NCI-H2107 (cell line): ENCODE data around the gene ZNF30.
"Not testable (repeated sequence)": the region's sequence is repeated elsewhere in the genome, so short reads cannot be mapped to it uniquely, and the experiment has no call there.

Experiments used
- DNase-seq: peaks from one replicate; lab custom pipeline; 2025; lab: John Stamatoyannopoulos, UW

Gene ZNF30

DNA sequence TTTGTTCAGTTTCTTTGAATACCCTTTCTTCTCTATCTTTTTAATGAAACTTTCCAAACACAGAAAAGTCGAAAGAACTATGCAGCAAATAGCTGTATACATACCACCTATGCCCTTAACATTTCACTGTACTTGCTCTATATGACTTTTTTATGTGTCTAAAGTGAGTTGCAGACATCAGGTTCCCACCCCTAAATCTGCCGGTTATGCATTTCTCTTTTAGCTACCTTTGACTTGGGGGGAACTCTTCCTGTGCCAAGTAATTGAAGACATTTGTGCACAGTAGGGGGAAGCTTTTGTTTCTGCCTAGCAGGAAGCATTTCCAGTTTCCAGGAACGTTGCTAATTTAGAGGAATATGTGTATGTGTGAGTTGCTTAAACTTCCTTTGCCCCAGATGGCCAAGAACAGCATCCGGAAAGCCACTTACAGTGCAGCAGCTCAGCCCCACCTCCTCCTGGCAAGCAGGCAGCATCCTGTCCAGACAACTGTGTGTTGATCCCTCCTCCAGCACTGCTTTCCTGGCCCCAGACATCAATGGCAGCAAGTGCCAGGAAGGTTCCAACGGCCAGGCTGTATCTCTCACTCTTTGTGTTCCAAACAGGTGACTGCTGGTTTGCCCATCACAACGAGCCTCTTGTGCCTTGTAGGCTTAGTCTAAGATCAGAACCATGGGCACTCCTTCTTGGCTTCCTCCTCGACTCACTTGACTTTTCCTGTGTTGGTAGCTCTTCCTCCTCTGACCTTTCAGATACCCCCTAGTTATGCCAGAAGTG, 58.7 kb downstream of the ZNF30 start:
- DNase-seq = no peak

DNA sequence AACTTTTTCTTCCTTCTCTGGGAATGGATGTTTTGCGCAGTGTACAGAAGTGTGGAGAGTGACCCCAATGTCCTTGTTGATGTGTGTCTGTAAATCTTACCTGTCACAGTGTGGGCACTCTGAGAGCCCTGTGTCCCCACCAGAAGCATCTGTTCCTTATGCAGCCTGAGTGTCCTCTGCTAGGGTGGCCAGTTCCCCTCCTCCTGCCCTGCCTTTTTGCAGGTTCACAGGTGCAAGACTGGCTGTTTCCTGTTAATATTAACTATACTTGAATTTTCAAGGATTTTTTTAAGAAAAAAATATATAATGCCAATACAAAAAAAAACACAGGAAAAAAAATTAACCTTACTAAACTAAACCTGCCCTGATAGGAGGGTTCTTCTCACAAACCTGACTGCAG, 61.4 kb downstream of the ZNF30 start:
- no peak for DNase-seq

DNA sequence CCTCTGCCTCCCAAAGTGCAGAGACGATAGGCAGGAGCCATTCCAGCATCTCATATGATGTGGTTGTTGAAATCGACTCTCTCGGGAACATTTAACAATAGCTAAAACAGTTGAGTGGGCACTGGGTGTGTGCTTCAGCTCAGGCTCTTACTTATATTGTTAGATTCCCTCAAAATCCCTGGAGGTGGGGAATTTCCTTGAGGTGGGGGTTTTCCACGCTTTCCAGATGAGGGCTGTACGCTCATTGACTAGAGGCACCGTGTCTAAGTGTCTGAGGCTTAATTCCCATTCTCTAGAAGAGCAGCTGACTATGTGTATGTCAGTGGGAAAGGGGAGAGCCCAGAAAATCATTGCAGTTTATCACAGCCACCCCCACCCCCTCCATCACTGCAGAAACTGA, 62.6 kb downstream of the ZNF30 start:
- DNase-seq = no peak

DNA sequence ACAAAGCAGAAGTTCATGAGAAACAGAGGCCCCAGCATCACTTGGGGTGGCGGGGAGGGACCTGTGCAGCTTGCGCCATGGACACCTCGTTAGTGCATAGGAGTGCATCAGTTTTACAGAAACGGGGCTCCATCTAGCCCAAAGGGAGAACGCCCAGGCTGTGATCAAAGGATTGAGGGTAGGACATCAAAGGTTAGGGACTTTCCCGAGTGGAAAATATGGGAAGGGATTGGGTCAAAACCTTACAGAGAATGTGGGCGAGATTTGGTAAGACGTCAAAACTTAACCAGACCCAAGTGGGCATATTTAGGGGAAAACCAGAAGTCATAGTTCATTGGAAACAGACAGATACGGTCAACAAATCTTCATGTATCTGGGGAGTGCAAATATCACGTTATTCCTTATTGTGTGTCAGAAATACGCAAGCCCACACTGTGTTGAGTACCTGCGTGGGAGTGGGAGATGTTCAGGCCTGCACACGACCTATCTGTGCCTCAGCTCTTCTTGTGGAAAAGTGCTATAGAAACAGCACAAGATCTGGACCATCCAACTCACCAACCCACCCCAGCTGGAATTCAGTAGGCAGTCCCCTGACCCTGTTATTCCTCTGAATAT, 64.0 kb downstream of the ZNF30 start:
- DNase-seq = no peak

DNA sequence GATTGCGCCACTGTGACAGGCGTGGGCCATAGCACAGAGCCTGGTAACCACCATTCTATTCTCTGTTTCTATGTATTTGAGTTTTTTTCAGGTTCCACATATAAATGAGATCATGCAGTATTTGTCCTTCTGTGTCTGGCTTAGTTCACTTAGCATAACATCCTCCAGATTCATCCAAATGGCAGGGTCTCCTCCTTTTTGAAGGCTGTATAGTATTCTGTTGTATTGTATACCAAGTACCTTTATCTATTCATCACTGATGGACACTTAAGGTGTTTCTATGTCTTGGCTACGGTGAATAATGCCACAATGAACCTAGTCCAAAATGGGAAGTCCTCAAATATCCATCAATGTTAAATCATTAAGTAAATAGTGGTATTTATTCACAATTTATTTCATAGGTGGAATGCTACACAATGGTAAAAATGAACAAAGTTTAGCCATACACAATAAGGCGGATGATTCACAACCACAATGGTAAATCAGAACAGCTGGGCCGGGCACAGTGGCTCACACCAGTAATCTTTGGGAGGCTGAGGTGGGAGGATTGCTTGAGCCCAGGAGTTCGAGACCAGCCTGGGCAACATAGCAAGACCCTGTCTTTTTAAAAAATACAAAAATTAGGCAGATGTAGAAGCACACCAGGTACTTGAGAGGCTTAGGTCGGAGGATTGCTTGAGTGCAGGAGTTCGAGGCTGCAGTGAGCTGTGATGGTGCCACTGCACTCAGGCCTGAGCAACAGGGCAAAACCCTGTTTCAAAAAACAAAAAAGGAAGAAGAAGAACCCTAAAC, 65.0 kb downstream of the ZNF30 start:
- no peak for DNase-seq

DNA sequence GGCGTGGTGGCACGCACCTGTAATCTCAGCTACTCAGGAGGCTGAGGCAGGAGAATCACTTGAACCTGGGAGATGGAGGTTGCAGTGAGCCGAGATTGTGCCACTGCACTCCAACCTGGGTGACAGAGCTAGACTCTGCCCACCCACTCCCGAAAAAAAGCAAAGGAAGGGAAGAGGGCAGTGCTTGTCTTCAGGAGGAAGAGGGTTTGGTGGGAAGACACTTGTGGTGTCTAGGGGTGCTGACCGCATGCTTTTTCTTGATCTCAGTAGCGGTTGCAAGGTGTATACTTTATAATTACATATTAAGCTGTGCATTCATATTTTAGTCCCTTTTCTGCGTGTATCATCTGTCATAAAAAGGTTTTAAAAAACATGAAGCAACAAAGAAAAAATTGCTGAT, 65.9 kb downstream of the ZNF30 start:
- not testable (repeated sequence) for DNase-seq

DNA sequence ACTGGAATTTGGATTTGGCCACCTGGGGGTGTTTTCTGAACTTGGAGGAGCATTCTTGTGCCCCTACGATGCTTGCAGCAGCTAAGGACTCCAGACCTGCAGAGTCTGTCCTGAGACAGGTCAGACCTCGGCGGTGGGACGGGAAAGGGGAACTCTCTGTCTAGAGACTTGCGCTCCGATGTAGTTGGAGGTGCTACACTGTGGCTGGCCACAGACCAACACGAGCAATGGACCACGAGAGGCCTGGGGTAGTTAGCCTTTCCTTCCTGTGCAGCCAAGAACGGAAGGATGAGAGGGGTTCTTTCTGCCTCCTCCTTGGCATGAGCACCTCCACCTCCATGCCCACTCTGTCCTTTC, 67.6 kb downstream of the ZNF30 start:
- no peak for DNase-seq
